Spinal cord (tissue), 10 donors: ENCODE results near the gene SNED1. TPM values are rescaled to one million over a fixed set of nuclear protein-coding genes. Genes with fewer than 3 reads are reported as not detected.
A peak's percentile ranks its signal among the peaks of the same experiment; 100 is the strongest.

Source experiments
- DNase-seq, 6 donors: peaks; one replicate each; pipeline versions ENCODE4 v3.0.0 to v3.0.0-alpha.2; 2013 to 2015; ENCODE audit warnings: low spot score in 6 of 6, low read depth in 4 of 6
- H3K27ac ChIP-seq: one replicate; pipeline ENCODE4 v1.5.1; 2013; ENCODE audit warnings: low read depth, low read length, control low read depth
- H3K27me3 ChIP-seq: one replicate; pipeline ENCODE4 v1.6.1; 2013; ENCODE audit warnings: low read length; ENCODE audit not compliant: control insufficient read depth, insufficient read depth
- H3K36me3 ChIP-seq: one replicate; pipeline ENCODE4 v1.6.1; 2013; ENCODE audit warnings: low read length; ENCODE audit not compliant: control insufficient read depth, insufficient read depth
- H3K4me1 ChIP-seq: one replicate; pipeline ENCODE4 v1.6.1; 2013; ENCODE audit warnings: low read length; ENCODE audit not compliant: control insufficient read depth, insufficient read depth
- H3K4me3 ChIP-seq: one replicate; pipeline ENCODE4 v1.5.1; 2013; ENCODE audit warnings: low read depth, low read length, control low read depth
- H3K9me3 ChIP-seq: one replicate; pipeline ENCODE4 v1.6.1; 2013; ENCODE audit warnings: low read length; ENCODE audit not compliant: control insufficient read depth, insufficient read depth
- WGBS: methylation state at CpG from one replicate; pipeline ENCODE4 v1.1.5; 2013; ENCODE audit warnings: missing lambda C conversion rate; ENCODE audit not compliant: insufficient coverage; 5-methylcytosine and 5-hydroxymethylcytosine counted together
- polyA plus RNA-seq, 2 donors: library from polyadenylated mRNA; unstranded; fragments of 120-200 nt; gene quantifications; one replicate each; pipeline ENCODE4 v1.2.1, GENCODE V29; 2013; ENCODE audit not compliant: insufficient read length in 2 of 2
- total RNA-seq, 2 donors: library from RNA; depleted of rRNA in 1 of 2; stranded (reverse); fragments of 120-200 nt in 1 of 2; fragments of >200 nt in 1 of 2; gene quantifications; one replicate each; pipeline versions ENCODE4 v1.2.3 to v1.2.4, GENCODE V29; 2013 to 2014
- donor health status: healthy.

The SNED1 gene
- total and polyA plus RNA-seq, 4 donors = 6.0 to 93.7 (median 26.7) TPM

- Histone ChIP-seq H3K4me3 (no peak overlapping the region), H3K9me3 (peaks cover 4% of the 10 kb centered on the region), H3K36me3 (no peaks in the 10 kb centered on the region), H3K4me1 (peaks cover 16% of the 10 kb centered on the region), H3K27ac (no peak overlapping the region), H3K27me3 (peaks cover 9% of the 10 kb centered on the region)
- DNase-seq = no peak
- no CpG with 5 or more reads among the region's 2 CpGs for WGBS
Observed at GRCh38 chr2:241005569-241005968, 7.2 kb downstream of the SNED1 start.

- DNase-seq = no peak
- WGBS = no CpG with 5 or more reads among the region's 3 CpGs
- H3K36me3 ChIP-seq = no peaks in the 10 kb centered on the region
- H3K4me3 ChIP-seq = no peak overlapping the region
- no peak overlapping the region for H3K27ac ChIP-seq
- peaks cover 3% of the 10 kb centered on the region for H3K27me3 ChIP-seq
- H3K9me3 ChIP-seq = peaks cover 4% of the 10 kb centered on the region
- peaks cover 24% of the 10 kb centered on the region for H3K4me1 ChIP-seq
Observed at GRCh38 chr2:241006412-241006811, 8.0 kb downstream of the SNED1 start.

- Histone ChIP-seq H3K4me1 (peaks cover 25% of the 10 kb centered on the region), H3K9me3 (peaks cover 4% of the 10 kb centered on the region), H3K27ac (no peak overlapping the region), H3K36me3 (no peaks in the 10 kb centered on the region), H3K27me3 (peaks cover 2% of the 10 kb centered on the region), H3K4me3 (no peak overlapping the region)
- no peak for DNase-seq
- WGBS = no CpG with 5 or more reads among the region's 7 CpGs
Observed at GRCh38 chr2:241007111-241007510, 8.7 kb downstream of the SNED1 start.

- H3K27ac ChIP-seq = no peak overlapping the region
- WGBS = 76% methylated on average over 19 of the region's 20 CpGs
- DNase-seq = no peak
- no peaks in the 10 kb centered on the region for H3K27me3 ChIP-seq
- H3K4me1 ChIP-seq = peaks cover 25% of the 10 kb centered on the region
- peaks cover 4% of the 10 kb centered on the region for H3K9me3 ChIP-seq
- H3K36me3 ChIP-seq = no peaks in the 10 kb centered on the region
- no peak overlapping the region for H3K4me3 ChIP-seq
Observed at GRCh38 chr2:241007880-241008710, 9.7 kb downstream of the SNED1 start.

- Histone ChIP-seq H3K27ac (no peak overlapping the region), H3K4me1 (peaks cover 25% of the 10 kb centered on the region), H3K4me3 (no peak overlapping the region), H3K36me3 (no peaks in the 10 kb centered on the region), H3K9me3 (peaks cover 4% of the 10 kb centered on the region), H3K27me3 (no peaks in the 10 kb centered on the region)
- WGBS = 89% methylated on average over 7 of the region's 7 CpGs
- no peak for DNase-seq
Observed at GRCh38 chr2:241008711-241009121, 10.3 kb downstream of the SNED1 start.

GRCh38 chr2:241009191-241009590, 10.8 kb downstream of the SNED1 start:
- no peaks in the 10 kb centered on the region for H3K9me3 ChIP-seq
- H3K4me3 ChIP-seq = no peak overlapping the region
- no peaks in the 10 kb centered on the region for H3K27me3 ChIP-seq
- no peak overlapping the region for H3K27ac ChIP-seq
- 78% methylated on average over 1 of the region's 2 CpGs for WGBS
- no peak for DNase-seq
- peaks cover 25% of the 10 kb centered on the region for H3K4me1 ChIP-seq
- H3K36me3 ChIP-seq = no peaks in the 10 kb centered on the region

- Histone ChIP-seq H3K9me3 (no peaks in the 10 kb centered on the region), H3K36me3 (no peaks in the 10 kb centered on the region), H3K4me1 (peaks cover 25% of the 10 kb centered on the region), H3K27ac (peak overlapping the region; percentile 5), H3K27me3 (no peaks in the 10 kb centered on the region), H3K4me3 (no peak overlapping the region)
- DNase-seq = peak in 2 of 6 donors; percentile 68 to 71
- WGBS = 11% methylated on average over 28 of the region's 28 CpGs
Observed at GRCh38 chr2:241009601-241010530, 11.4 kb downstream of the SNED1 start.

- H3K36me3 ChIP-seq = no peaks in the 10 kb centered on the region
- peak overlapping the region; percentile 5 for H3K27ac ChIP-seq
- H3K27me3 ChIP-seq = no peaks in the 10 kb centered on the region
- H3K9me3 ChIP-seq = no peaks in the 10 kb centered on the region
- peaks cover 25% of the 10 kb centered on the region for H3K4me1 ChIP-seq
- no peak overlapping the region for H3K4me3 ChIP-seq
- DNase-seq = no peak
- 77% methylated on average over 11 of the region's 12 CpGs for WGBS
Observed at GRCh38 chr2:241010531-241011295, 12.3 kb downstream of the SNED1 start.

- H3K4me1 ChIP-seq = peaks cover 25% of the 10 kb centered on the region
- H3K27me3 ChIP-seq = no peaks in the 10 kb centered on the region
- H3K36me3 ChIP-seq = no peaks in the 10 kb centered on the region
- 88% methylated on average over 9 of the region's 9 CpGs for whole genome bisulfite sequencing
- DNase-seq = no peak
- H3K27ac ChIP-seq = no peak overlapping the region
- H3K9me3 ChIP-seq = no peaks in the 10 kb centered on the region
- no peak overlapping the region for H3K4me3 ChIP-seq
Observed at GRCh38 chr2:241011296-241011600, 12.8 kb downstream of the SNED1 start.
